Activated CD8-positive, alpha-beta T cell treated with anti-CD3 and anti-CD28 coated beads for 36 hours (primary cell): ENCODE results near the gene NRP1. TPM values are rescaled to one million over a fixed set of nuclear protein-coding genes. Genes with fewer than 3 reads are reported as not detected.
"Not testable (repeated sequence)": the region's sequence is repeated elsewhere in the genome, so short reads cannot be mapped to it uniquely, and the experiment has no call there.

Experiments used
- ATAC-seq: fragments of 200-7000 bp; cut with Tn5 transposase; one replicate; pipeline ENCODE4 v1.10.0; 2021; ENCODE audit warnings: mild to moderate bottlenecking, moderate library complexity
- CTCF ChIA-PET: fragments of 350-600 bp; sonication (Branson Sonifier 250); formaldehyde crosslinking; loops from one replicate; lab custom pipeline; 2021; ENCODE audit warnings: antibody characterized with exemption; lab: Charles Lee
- POLR2A ChIA-PET: fragments of 350-600 bp; sonication (Branson Sonifier 250); formaldehyde crosslinking; loops from one replicate; lab custom pipeline; 2021; ENCODE audit warnings: antibody characterized with exemption; lab: Charles Lee
- DNase-seq: peaks from one replicate; pipeline ENCODE4 v3.0.0-alpha.2; 2020
- H3K27ac Mint-ChIP-seq: one replicate; pipeline ENCODE4 v1.8.0; 2021; ENCODE audit warnings: mild to moderate bottlenecking, mixed read lengths
- H3K27me3 Mint-ChIP-seq: one replicate; pipeline ENCODE4 v1.8.0; 2021; ENCODE audit warnings: mixed read lengths
- H3K36me3 Mint-ChIP-seq: one replicate; pipeline ENCODE4 v1.8.0; 2021; ENCODE audit warnings: low read depth, mixed read lengths
- H3K4me1 Mint-ChIP-seq: one replicate; pipeline ENCODE4 v1.8.0; 2021; ENCODE audit warnings: low read depth, mixed read lengths
- H3K4me3 Mint-ChIP-seq: one replicate; pipeline ENCODE4 v1.8.0; 2021; ENCODE audit warnings: mild to moderate bottlenecking, moderate library complexity, mixed read lengths
- H3K9me3 Mint-ChIP-seq: one replicate; pipeline ENCODE4 v1.8.0; 2021; ENCODE audit warnings: mixed read lengths
- intact Hi-C: fragments of 100-400 bp; cut with micrococcal nuclease; formaldehyde crosslinking; loops from one replicate; pipeline ENCODE4 v1.10.0; 2022
- total RNA-seq, 2 experiments: library from RNA; stranded (reverse); gene quantifications; one replicate each; pipeline ENCODE4 v1.2.3, GENCODE V29; 2021
- TF ChIP-seq, protein P1 (sequence below): fragments of 200-600 bp; IDR thresholded peaks from one replicate; pipeline ENCODE4 v1.8.0; 2022; ENCODE audit warnings: antibody characterized with exemption, mild to moderate bottlenecking

The NRP1 gene
- total RNA-seq, 2 experiments from 2014 or later, result 0.22 to 0.79 TPM

DNA sequence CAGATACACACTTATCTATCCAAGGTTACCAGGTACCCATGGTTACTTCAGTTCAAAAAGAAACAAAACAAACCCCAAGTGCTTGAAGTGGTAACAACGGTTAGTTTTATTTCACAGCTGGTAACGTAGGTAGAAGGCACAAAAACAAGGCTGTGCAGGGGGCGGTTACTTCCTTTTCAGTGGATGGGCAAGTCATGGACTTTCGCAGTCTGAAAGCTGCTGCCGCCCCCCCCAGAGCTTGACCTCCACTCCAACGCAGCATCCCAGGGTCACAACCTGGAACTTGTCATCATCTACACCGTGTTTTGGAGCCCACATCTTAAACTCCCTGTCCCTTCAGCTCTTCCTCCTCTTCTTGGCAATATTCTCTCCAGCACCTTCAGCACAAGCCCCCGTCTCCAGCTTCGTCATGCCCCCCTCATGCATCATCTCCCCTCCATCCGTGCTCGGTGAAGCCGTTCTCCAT, 195.3 kb downstream of the NRP1 start:
- no peaks in the 10 kb centered on the region for H3K9me3 Mint-ChIP-seq
- H3K4me1 Mint-ChIP-seq, result peaks cover 78% of the 10 kb centered on the region
- H3K4me3 Mint-ChIP-seq, result peak overlapping the region; percentile 59
- ATAC-seq (peak; percentile 47), DNase-seq (peak; percentile 87)
- ChIA-PET POLR2A (interaction anchor here (0.5 to 6.9 kb wide), 7 partner anchors 9 to 1161 kb away, joined by 3 to 23 read pairs (median 4); no protein-coding TSS in a partner anchor), CTCF (interaction anchor here (0.7 to 1.6 kb wide), 5 partner anchors 9 to 20 kb away, joined by 3 to 5 read pairs (median 3); no protein-coding TSS in a partner anchor)
- intact Hi-C loops, result no loop called here
- H3K27ac Mint-ChIP-seq, result peak overlapping the region; percentile 91
- no peaks in the 10 kb centered on the region for H3K27me3 Mint-ChIP-seq
- TF ChIP-seq, protein P1, sequence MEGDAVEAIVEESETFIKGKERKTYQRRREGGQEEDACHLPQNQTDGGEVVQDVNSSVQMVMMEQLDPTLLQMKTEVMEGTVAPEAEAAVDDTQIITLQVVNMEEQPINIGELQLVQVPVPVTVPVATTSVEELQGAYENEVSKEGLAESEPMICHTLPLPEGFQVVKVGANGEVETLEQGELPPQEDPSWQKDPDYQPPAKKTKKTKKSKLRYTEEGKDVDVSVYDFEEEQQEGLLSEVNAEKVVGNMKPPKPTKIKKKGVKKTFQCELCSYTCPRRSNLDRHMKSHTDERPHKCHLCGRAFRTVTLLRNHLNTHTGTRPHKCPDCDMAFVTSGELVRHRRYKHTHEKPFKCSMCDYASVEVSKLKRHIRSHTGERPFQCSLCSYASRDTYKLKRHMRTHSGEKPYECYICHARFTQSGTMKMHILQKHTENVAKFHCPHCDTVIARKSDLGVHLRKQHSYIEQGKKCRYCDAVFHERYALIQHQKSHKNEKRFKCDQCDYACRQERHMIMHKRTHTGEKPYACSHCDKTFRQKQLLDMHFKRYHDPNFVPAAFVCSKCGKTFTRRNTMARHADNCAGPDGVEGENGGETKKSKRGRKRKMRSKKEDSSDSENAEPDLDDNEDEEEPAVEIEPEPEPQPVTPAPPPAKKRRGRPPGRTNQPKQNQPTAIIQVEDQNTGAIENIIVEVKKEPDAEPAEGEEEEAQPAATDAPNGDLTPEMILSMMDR, result no peak
- H3K36me3 Mint-ChIP-seq, result no peaks in the 10 kb centered on the region

DNA sequence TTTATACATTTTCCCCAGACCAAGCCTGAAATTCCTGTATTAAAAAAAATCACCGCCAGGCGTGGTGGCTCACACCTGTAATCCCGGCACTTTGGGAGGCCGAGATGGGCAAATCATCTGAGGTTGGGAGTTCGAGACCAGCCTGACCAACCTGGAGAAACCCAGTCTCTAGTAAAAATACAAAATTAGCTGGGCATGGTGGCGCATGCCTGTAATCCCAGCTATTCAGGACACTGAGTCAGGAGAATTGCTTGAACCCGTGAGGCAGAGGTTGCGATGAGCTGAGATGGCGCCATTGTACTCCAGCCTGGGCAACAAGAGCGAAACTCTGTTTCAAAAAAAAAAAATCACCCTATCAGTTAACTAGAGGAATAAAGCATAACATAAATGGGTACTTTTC, 195.8 kb downstream of the NRP1 start:
- H3K36me3 Mint-ChIP-seq, ATAC-seq, H3K27me3 Mint-ChIP-seq, intact Hi-C loops, H3K9me3 Mint-ChIP-seq: not testable (repeated sequence)
- POLR2A ChIA-PET, result interaction anchor here (0.5 to 6.9 kb wide), 7 partner anchors 8 to 1161 kb away, joined by 3 to 23 read pairs (median 4); no protein-coding TSS in a partner anchor
- H3K4me1 Mint-ChIP-seq, result peaks cover 80% of the 10 kb centered on the region
- H3K4me3 Mint-ChIP-seq, result peak overlapping the region; percentile 59
- H3K27ac Mint-ChIP-seq, result peak overlapping the region; percentile 91
- CTCF ChIA-PET, result interaction anchor here (0.7 to 1.6 kb wide), 4 partner anchors 8 to 17 kb away, joined by 3 to 4 read pairs (median 3); no protein-coding TSS in a partner anchor
- peak; percentile 28 for DNase-seq

GRCh38 chr10:33137356-33138005, 197.0 kb downstream of the NRP1 start:
- no peaks in the 10 kb centered on the region for H3K36me3 Mint-ChIP-seq
- ATAC-seq (no peak), DNase-seq (no peak)
- no peaks in the 10 kb centered on the region for H3K9me3 Mint-ChIP-seq
- H3K4me3 Mint-ChIP-seq, result no peak overlapping the region
- TF ChIP-seq, protein P1, result no peak
- ChIA-PET POLR2A (interaction anchor here (0.8 to 6.9 kb wide), 2 partner anchors 17 to 792 kb away, joined by 3 to 23 read pairs; no protein-coding TSS in a partner anchor), CTCF (interaction anchor here (1.9 kb wide), 1 partner anchor 18 kb away, joined by 8 read pairs; no protein-coding TSS in a partner anchor)
- H3K27ac Mint-ChIP-seq, result peak overlapping the region; percentile 91
- H3K4me1 Mint-ChIP-seq, result peaks cover 80% of the 10 kb centered on the region
- H3K27me3 Mint-ChIP-seq, result peaks cover 1% of the 10 kb centered on the region
- intact Hi-C loops, result no loop called here

DNA sequence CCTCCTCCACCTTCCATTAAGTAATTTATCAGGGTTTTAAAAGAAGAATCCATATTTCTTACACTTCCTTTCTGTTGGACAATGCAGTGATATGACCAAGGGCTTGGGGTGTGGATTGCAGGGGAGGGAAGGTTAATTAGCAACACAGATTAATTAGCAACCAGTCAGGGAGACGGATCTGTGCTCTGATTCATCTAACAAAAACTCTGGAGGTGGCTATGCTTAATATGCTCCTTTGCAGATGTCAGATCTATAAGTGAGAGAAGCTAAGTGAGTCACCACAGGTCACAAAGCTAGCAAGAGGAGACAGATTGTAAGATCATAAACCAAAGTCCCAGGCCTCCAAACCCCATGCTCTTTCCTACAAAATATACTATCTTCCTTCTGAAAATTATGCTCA, 197.7 kb downstream of the NRP1 start:
- Mint-ChIP-seq H3K4me1 (peaks cover 79% of the 10 kb centered on the region), H3K27ac (peak overlapping the region; percentile 91), H3K4me3 (peak overlapping the region; percentile 0), H3K27me3 (peaks cover 1% of the 10 kb centered on the region), H3K9me3 (no peaks in the 10 kb centered on the region), H3K36me3 (no peaks in the 10 kb centered on the region)
- intact Hi-C loops, result no loop called here
- TF ChIP-seq, protein P1, result no peak
- ChIA-PET CTCF (interaction anchor here (1.2 to 1.9 kb wide), 2 partner anchors 19 to 128 kb away, joined by 4 to 8 read pairs; no protein-coding TSS in a partner anchor), POLR2A (interaction anchor here (1.0 to 6.9 kb wide), 4 partner anchors 13 to 21 kb away, joined by 3 to 23 read pairs (median 4); no protein-coding TSS in a partner anchor)
- peak; percentile 58 for ATAC-seq
- peak; percentile 37 for DNase-seq

GRCh38 chr10:33136271-33136670, 198.2 kb downstream of the NRP1 start:
- DNase-seq (peak; percentile 45), ATAC-seq (peak; percentile 23)
- Mint-ChIP-seq H3K27me3 (peaks cover 1% of the 10 kb centered on the region), H3K9me3 (no peaks in the 10 kb centered on the region), H3K4me1 (peaks cover 77% of the 10 kb centered on the region), H3K36me3 (no peaks in the 10 kb centered on the region), H3K4me3 (peak overlapping the region; percentile 0), H3K27ac (peak overlapping the region; percentile 91)
- CTCF ChIA-PET, result interaction anchor here (1.2 to 1.9 kb wide), 2 partner anchors 19 to 127 kb away, joined by 4 to 8 read pairs; no protein-coding TSS in a partner anchor
- TF ChIP-seq, protein P1, result no peak
- intact Hi-C loops, result no loop called here
- POLR2A ChIA-PET, result interaction anchor here (1.0 to 6.9 kb wide), 4 partner anchors 12 to 20 kb away, joined by 3 to 23 read pairs (median 4); no protein-coding TSS in a partner anchor
